Mesenchymal stem cell (in vitro differentiated cells and primary cell): ENCODE measurements around the gene FAM89B.
A peak's percentile ranks its signal among the peaks of the same experiment; 100 is the strongest.

Source experiments
- DNase-seq: peaks from one replicate; pipeline ENCODE4 v3.0.0-alpha.2; 2013
- H2AFZ ChIP-seq: one replicate; pipeline ENCODE4 v1.6.1; 2013; ENCODE audit warnings: low read depth, mild to moderate bottlenecking, control low read depth, inconsistent platforms, low read length, moderate library complexity
- H2AK5ac ChIP-seq: 2 replicates; pipeline ENCODE4 v1.6.1; 2013; ENCODE audit warnings: low read length, moderate library complexity, mild to moderate bottlenecking, inconsistent platforms; ENCODE audit not compliant: severe bottlenecking
- H2BK120ac ChIP-seq: one replicate; pipeline ENCODE4 v1.6.1; 2013; ENCODE audit warnings: low read depth, mild to moderate bottlenecking, inconsistent platforms, low read length, moderate library complexity
- H2BK12ac ChIP-seq, 2 experiments: one replicate each; pipeline ENCODE4 v1.6.1; 2013; ENCODE audit warnings: inconsistent platforms in 2 of 2, low read length in 2 of 2, mild to moderate bottlenecking in 2 of 2, moderate library complexity in 2 of 2, control low read depth in 1 of 2
- H2BK15ac ChIP-seq: one replicate; pipeline ENCODE4 v1.6.1; 2013; ENCODE audit warnings: mild to moderate bottlenecking, low read depth, inconsistent platforms; ENCODE audit not compliant: poor library complexity, severe bottlenecking
- H2BK5ac ChIP-seq: 2 replicates; pipeline ENCODE4 v1.6.1; 2013; ENCODE audit warnings: low read depth, mild to moderate bottlenecking, low read length, control low read depth, inconsistent platforms; ENCODE audit not compliant: poor library complexity, severe bottlenecking
- H3K14ac ChIP-seq, 2 experiments: one replicate each; pipeline ENCODE4 v1.6.1; 2013; ENCODE audit warnings: inconsistent platforms in 2 of 2, low read length in 2 of 2, control low read depth in 1 of 2, mild to moderate bottlenecking in 1 of 2, moderate library complexity in 1 of 2
- H3K18ac ChIP-seq, 2 experiments: one replicate each; pipeline ENCODE4 v1.6.1; 2013; ENCODE audit warnings: inconsistent platforms in 2 of 2, low read length in 2 of 2, control low read depth in 1 of 2, low read depth in 1 of 2, mild to moderate bottlenecking in 1 of 2
- H3K23ac ChIP-seq, 2 experiments: one replicate each; pipeline ENCODE4 v1.6.1; 2013; ENCODE audit warnings: inconsistent platforms in 2 of 2, low read length in 2 of 2, mild to moderate bottlenecking in 2 of 2, moderate library complexity in 2 of 2, control low read depth in 1 of 2
- H3K27ac ChIP-seq: 2 replicates; pipeline ENCODE4 v1.5.1; 2013; ENCODE audit warnings: mild to moderate bottlenecking, moderate library complexity, low read length, control low read depth, inconsistent platforms; ENCODE audit not compliant: poor library complexity, severe bottlenecking
- H3K27me3 ChIP-seq, 2 experiments: 2 replicates each; pipeline versions ENCODE4 v1.6.1 to v1.7.0; 2013; ENCODE audit warnings: low read length in 2 of 2, mild to moderate bottlenecking in 2 of 2, moderate library complexity in 2 of 2, control low read depth in 1 of 2, inconsistent platforms in 1 of 2; ENCODE audit not compliant: control insufficient read depth in 1 of 2, insufficient read depth in 1 of 2
- H3K36me3 ChIP-seq, 2 experiments: 2 replicates each; pipeline versions ENCODE4 v1.6.1 to v1.7.0; 2013; ENCODE audit warnings: low read length in 2 of 2, control low read depth in 1 of 2, inconsistent platforms in 1 of 2, low read depth in 1 of 2, mild to moderate bottlenecking in 1 of 2; ENCODE audit not compliant: insufficient read depth in 2 of 2, control insufficient read depth in 1 of 2
- H3K4ac ChIP-seq, 2 experiments: one replicate each; pipeline ENCODE4 v1.6.1; 2013; ENCODE audit warnings: inconsistent platforms in 2 of 2, low read length in 2 of 2, mild to moderate bottlenecking in 2 of 2, moderate library complexity in 2 of 2, control low read depth in 1 of 2, low read depth in 1 of 2
- H3K4me1 ChIP-seq: 2 replicates; pipeline ENCODE4 v1.6.1; 2013; ENCODE audit warnings: low read depth, low read length, control low read depth; ENCODE audit not compliant: control insufficient read depth, insufficient read depth
- H3K4me2 ChIP-seq: 2 replicates; pipeline ENCODE4 v1.6.1; 2013; ENCODE audit warnings: low read length, mild to moderate bottlenecking, inconsistent platforms; ENCODE audit not compliant: poor library complexity, severe bottlenecking
- H3K4me3 ChIP-seq, 2 experiments: 2 replicates each; pipeline versions ENCODE4 v1.5.1 to v1.7.0; 2013; ENCODE audit warnings: low read length in 2 of 2, mild to moderate bottlenecking in 2 of 2, control low read depth in 1 of 2, low read depth in 1 of 2; ENCODE audit not compliant: insufficient read depth in 1 of 2
- H3K79me1 ChIP-seq: replicated peaks from 2 replicates; pipeline ENCODE4 v1.6.1; 2013; ENCODE audit warnings: mild to moderate bottlenecking, control low read depth, low read length, inconsistent platforms; ENCODE audit not compliant: poor library complexity, severe bottlenecking
- H3K9ac ChIP-seq: 2 replicates; pipeline ENCODE4 v1.7.0; 2013; ENCODE audit warnings: mild to moderate bottlenecking, low read length, moderate library complexity
- H3K9me3 ChIP-seq: 2 replicates; pipeline ENCODE4 v1.7.0; 2013; ENCODE audit warnings: mild to moderate bottlenecking, low read length; ENCODE audit not compliant: control insufficient read depth
- H4K8ac ChIP-seq: one replicate; pipeline ENCODE4 v1.6.1; 2013; ENCODE audit warnings: inconsistent platforms, mild to moderate bottlenecking, low read length, moderate library complexity
- H4K91ac ChIP-seq: one replicate; pipeline ENCODE4 v1.6.1; 2013; ENCODE audit warnings: mild to moderate bottlenecking, low read length, inconsistent platforms
- WGBS: methylation state at CpG from one replicate; pipeline ENCODE4 v1.1.7; 2013; ENCODE audit warnings: mixed read lengths; 5-methylcytosine and 5-hydroxymethylcytosine counted together

Gene FAM89B

DNA sequence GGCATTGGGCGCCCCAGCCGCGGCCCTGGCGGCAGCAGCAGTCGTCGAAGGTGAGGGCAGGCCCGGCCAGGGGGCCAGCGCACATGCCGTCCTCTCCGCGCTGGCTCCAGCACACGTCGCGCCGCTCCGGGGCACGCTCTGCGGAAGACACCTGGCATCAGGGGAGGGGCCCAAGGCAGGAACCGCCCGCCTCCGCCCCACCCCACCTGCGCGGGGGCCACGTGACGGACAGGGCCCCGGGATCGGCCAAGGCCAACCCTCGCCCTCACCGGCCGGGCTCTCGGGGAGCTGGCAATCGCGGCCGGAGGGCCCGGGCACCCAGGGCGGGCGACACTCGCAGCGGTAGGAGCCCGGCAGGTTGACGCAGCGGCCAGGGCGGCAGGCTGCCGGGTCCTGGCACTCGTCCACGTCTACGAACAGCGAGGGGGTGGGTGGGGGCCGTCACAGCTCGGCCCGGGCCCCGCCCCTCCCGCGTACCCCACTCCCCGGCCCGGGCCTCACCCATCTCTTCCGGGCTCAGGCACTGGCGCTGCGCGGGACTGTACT lies 32.5 kb upstream of the FAM89B start:
- H3K27me3 ChIP-seq: no peaks in the 10 kb centered on the region
- H2AK5ac ChIP-seq: peak overlapping the region; percentile 46
- peak overlapping the region; percentile 6 for H2AFZ ChIP-seq
- peak overlapping the region in 1 of 2 experiments; percentile 50 for H3K14ac ChIP-seq
- peak overlapping the region in 1 of 2 experiments; percentile 48 for H3K23ac ChIP-seq
- DNase-seq: no peak
- H2BK5ac ChIP-seq: no peak overlapping the region
- peak overlapping the region; percentile 15 to 75 for H2BK12ac ChIP-seq
- H3K4me1 ChIP-seq: peaks cover 30% of the 10 kb centered on the region
- peak overlapping the region; percentile 17 to 92 for H3K18ac ChIP-seq
- H2BK120ac ChIP-seq: no peak overlapping the region
- H3K79me1 ChIP-seq: peaks cover 5% of the 10 kb centered on the region
- H3K4me2 ChIP-seq: peak overlapping the region; percentile 60
- H3K27ac ChIP-seq: peak overlapping the region; percentile 50
- peak overlapping the region; percentile 83 for H2BK15ac ChIP-seq
- peak overlapping the region; percentile 83 for H4K91ac ChIP-seq
- peak overlapping the region; percentile 51 to 81 for H3K4me3 ChIP-seq
- H3K36me3 ChIP-seq: peaks cover 64 to 73% of the 10 kb centered on the region in 2 experiments
- H4K8ac ChIP-seq: peak overlapping the region; percentile 88
- peak overlapping the region; percentile 33 to 41 for H3K4ac ChIP-seq
- H3K9me3 ChIP-seq: no peaks in the 10 kb centered on the region
- 7% methylated on average over 44 of the region's 60 CpGs for WGBS
- H3K9ac ChIP-seq: peak overlapping the region; percentile 86

- peak overlapping the region; percentile 72 for H4K91ac ChIP-seq
- peak overlapping the region; percentile 89 for H4K8ac ChIP-seq
- H2BK120ac ChIP-seq: peak overlapping the region; percentile 50
- peaks cover 64 to 73% of the 10 kb centered on the region in 2 experiments for H3K36me3 ChIP-seq
- H3K27ac ChIP-seq: peak overlapping the region; percentile 55
- WGBS: under 1% methylated on average over 77 of the region's 78 CpGs
- H3K18ac ChIP-seq: peak overlapping the region; percentile 66 to 92
- peak overlapping the region; percentile 86 for H3K9ac ChIP-seq
- peak overlapping the region; percentile 60 for H3K4me2 ChIP-seq
- H3K4me3 ChIP-seq: peak overlapping the region; percentile 60 to 81
- peaks cover 5% of the 10 kb centered on the region for H3K79me1 ChIP-seq
- no peak overlapping the region for H2BK5ac ChIP-seq
- peak overlapping the region in 1 of 2 experiments; percentile 0 for H3K23ac ChIP-seq
- H3K4ac ChIP-seq: peak overlapping the region; percentile 77 to 85
- H3K27me3 ChIP-seq: no peaks in the 10 kb centered on the region
- peak; percentile 90 for DNase-seq
- no peaks in the 10 kb centered on the region for H3K9me3 ChIP-seq
- H2BK12ac ChIP-seq: peak overlapping the region; percentile 51 to 85
- peak overlapping the region in 1 of 2 experiments; percentile 95 for H3K14ac ChIP-seq
- H3K4me1 ChIP-seq: peaks cover 30% of the 10 kb centered on the region
- no peak overlapping the region for H2AK5ac ChIP-seq
- peak overlapping the region; percentile 32 for H2BK15ac ChIP-seq
- H2AFZ ChIP-seq: peak overlapping the region; percentile 20
These were observed 31.8 kb upstream of the FAM89B start for GRCh38 chr11:65540290-65541092.

GRCh38 chr11:65541093-65541982 lies 31.0 kb upstream of the FAM89B start:
- Histone ChIP-seq H3K79me1 (peaks cover 3% of the 10 kb centered on the region), H2AFZ (peak overlapping the region; percentile 3), H3K9ac (peak overlapping the region; percentile 86), H3K23ac (no peak overlapping the region), H3K36me3 (peaks cover 64 to 71% of the 10 kb centered on the region in 2 experiments), H2BK5ac (no peak overlapping the region), H3K4me3 (peak overlapping the region; percentile 16 to 81), H3K14ac (peak overlapping the region in 1 of 2 experiments; percentile 19), H3K4me2 (peak overlapping the region; percentile 60), H3K18ac (peak overlapping the region; percentile 37 to 67), H3K27me3 (no peaks in the 10 kb centered on the region), H2BK12ac (peak overlapping the region; percentile 40), H2BK120ac (peak overlapping the region; percentile 50), H4K8ac (peak overlapping the region; percentile 92), H3K4me1 (peaks cover 33% of the 10 kb centered on the region), H3K9me3 (no peaks in the 10 kb centered on the region), H2AK5ac (no peak overlapping the region), H2BK15ac (peak overlapping the region; percentile 33), H3K27ac (peak overlapping the region; percentile 55), H4K91ac (peak overlapping the region; percentile 87), H3K4ac (peak overlapping the region; percentile 34 to 85)
- 58% methylated on average over 18 of the region's 18 CpGs for WGBS
- DNase-seq: no peak
